Neural progenitor cell (in vitro differentiated cells): Measurements from ENCODE around the gene LDLRAD4.

Experiments used
- EZH2phosphoT487 ChIP-seq: fragments of 200-600 bp; sonication (generic); IDR thresholded peaks from 2 replicates; pipeline ENCODE4 v1.6.1; 2017; ENCODE audit warnings: antibody characterized with exemption
- TF ChIP-seq, protein P1 (sequence below): fragments of 200-600 bp; sonication (generic); IDR thresholded peaks from 2 replicates; pipeline ENCODE4 v1.5.1; 2017; ENCODE audit warnings: antibody characterized with exemption, mild to moderate bottlenecking

DNA sequence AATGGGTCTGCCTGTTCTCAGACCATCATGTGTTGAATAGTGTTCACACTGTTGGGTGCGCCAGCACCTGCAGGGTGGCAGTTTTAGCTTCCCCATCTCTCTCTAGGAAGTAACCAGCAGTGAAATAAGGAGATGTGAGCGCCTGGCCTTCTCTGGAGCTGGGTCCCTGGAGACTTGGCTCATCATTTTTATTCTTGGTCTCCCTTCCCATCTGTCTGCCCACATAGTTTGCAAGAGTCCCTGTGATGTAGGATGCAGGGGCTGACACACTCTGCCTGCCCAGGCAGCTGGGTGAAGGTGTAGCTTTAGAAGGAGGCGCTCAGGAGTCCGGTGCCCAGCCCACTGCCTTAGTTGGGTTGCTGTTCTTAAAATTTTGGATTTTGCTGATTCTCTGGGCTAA lies 172.2 kb downstream of the LDLRAD4 start:
- TF ChIP-seq, protein P1, sequence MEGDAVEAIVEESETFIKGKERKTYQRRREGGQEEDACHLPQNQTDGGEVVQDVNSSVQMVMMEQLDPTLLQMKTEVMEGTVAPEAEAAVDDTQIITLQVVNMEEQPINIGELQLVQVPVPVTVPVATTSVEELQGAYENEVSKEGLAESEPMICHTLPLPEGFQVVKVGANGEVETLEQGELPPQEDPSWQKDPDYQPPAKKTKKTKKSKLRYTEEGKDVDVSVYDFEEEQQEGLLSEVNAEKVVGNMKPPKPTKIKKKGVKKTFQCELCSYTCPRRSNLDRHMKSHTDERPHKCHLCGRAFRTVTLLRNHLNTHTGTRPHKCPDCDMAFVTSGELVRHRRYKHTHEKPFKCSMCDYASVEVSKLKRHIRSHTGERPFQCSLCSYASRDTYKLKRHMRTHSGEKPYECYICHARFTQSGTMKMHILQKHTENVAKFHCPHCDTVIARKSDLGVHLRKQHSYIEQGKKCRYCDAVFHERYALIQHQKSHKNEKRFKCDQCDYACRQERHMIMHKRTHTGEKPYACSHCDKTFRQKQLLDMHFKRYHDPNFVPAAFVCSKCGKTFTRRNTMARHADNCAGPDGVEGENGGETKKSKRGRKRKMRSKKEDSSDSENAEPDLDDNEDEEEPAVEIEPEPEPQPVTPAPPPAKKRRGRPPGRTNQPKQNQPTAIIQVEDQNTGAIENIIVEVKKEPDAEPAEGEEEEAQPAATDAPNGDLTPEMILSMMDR, result no peak
- TF ChIP-seq EZH2phosphoT487, result no peak
